NCI-H2081 treated with DMSO at 0.1 percent for 48 hours (cell line): ENCODE results near the gene GUK1.

Source experiments
- DNase-seq: peaks from one replicate; lab custom pipeline; 2025; lab: John Stamatoyannopoulos, UW

Gene GUK1, protein sequence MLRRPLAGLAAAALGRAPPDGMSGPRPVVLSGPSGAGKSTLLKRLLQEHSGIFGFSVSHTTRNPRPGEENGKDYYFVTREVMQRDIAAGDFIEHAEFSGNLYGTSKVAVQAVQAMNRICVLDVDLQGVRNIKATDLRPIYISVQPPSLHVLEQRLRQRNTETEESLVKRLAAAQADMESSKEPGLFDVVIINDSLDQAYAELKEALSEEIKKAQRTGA

DNA sequence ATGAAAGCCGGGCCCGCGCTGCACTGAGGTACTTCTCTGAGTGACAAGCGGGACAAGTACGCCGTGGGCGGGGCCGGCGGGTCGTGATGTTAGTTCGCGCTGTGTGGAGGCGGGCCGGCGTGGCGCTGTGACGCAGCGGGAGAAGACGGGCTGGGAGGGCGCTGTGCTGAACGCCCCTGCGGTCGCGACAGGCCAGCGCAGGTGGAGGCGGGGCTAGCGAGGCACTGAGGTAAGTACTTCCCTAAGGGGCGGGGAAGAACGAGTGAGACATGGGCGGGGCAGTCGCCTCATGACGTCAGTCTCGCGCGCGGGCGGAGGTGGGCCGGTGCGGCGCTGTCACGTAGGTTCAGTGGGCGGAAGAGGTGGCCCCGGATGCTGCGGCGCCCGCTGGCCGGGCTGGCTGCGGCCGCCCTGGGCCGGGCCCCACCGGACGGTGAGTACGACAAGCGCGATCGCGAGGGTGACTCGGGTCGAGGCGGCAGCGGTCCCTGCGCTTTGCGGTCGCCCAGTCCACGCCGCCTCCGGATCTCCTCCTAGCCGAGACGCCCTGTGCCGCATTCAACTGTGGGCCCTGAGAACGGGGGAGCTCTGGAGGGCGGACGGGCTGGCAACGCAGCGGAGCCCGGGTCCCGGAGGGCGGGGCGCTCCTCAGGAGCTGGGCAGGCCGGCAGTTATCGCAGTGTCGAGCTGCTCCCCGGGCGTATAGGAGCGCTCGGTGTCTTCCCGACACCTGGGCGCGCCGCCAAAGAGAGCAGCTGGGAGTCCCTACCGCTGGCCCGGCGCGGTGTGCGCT lies at the start of gene GUK1:
Gene GUK1, plus strand, starts transcription at position 349 of the 793 bp plus-strand sequence. Its CDS starts 24 bp downstream, at position 373.
- DNase-seq, result peak; percentile 95

DNA sequence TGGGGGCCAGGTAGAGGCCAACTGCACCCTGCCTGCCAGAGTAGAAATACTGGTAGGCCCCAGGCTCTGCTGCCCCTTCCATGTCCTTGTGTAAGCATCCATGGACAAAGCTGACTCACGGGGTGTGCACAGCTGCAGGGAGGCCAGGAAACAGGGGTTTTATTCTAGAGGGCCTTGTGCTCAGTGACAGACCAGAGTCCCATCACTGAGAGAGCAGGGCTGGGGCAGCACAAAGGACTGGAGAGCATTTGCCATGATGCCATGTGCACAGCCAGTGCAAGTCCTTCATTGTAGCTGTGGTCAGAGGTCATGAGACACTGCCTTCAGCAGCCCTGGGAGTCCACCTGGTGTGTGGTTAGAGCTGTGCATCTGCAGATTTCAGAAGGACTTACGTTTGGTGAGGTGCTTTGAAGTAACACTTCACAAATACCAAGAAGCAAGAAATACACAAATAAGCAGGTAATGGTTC lies 49.4 kb upstream of the GUK1 start:
- DNase-seq, result no peak

- DNase-seq, result no peak
Observed at GRCh38 chr1:228091084-228091483, 49.0 kb upstream of the GUK1 start.

DNA sequence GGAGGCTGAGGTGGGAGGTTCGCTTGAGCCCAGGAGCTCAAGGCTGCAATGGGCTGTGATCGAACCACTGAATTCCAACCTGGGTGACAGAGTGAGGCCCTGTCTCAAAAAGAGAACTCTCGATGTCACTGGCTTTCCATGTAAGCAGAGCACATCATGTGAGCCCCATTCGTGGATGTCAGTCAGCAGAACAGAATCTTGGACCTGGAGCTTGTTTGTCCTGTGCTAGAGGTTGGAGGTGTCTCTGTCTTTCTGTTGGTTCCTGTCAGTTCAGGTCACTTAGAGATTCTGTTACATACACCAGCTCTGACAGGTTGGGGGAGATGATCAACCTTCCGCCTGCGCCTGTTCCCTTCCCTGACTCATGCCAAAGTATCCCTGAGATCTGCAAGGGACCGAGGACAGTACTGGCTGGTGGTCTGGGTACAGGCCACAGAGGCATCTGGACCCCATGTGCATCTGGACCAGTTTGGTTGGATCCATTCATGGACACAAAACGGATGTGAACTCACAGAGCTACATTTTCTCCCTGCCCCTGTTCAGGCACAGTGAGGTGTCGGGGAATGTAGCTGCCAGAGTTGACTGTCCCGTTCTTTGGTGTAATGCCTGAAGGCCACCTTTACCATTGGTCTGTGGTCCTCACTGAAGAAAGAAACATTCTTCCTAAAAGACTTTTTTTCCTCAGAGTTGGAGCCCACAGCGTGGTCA lies 47.6 kb upstream of the GUK1 start:
- no peak for DNase-seq

- DNase-seq, result no peak
Observed at GRCh38 chr1:228093050-228093906, 46.8 kb upstream of the GUK1 start.

- DNase-seq, result no peak
Observed at GRCh38 chr1:228094432-228095016, 45.6 kb upstream of the GUK1 start.

DNA sequence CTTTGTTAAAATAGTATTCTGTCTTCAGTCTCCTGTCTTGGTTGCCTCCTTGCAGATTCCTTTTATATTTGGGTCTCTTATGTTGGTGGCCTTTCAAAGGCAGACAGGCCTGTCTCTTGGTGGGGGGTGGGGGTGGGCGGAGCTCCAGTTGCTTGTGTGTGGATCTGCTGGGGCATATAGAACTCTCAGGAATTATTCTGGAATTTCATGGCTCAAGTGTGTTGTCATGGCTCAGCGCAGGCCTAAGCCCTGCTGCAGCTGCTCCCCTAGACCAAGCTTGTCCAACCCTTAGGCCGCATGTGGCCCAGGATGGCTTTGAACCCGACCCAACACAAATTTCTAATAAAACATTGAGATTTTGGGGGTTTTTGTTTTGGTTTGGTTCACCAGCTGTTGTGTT lies 44.9 kb upstream of the GUK1 start:
- no peak for DNase-seq

DNA sequence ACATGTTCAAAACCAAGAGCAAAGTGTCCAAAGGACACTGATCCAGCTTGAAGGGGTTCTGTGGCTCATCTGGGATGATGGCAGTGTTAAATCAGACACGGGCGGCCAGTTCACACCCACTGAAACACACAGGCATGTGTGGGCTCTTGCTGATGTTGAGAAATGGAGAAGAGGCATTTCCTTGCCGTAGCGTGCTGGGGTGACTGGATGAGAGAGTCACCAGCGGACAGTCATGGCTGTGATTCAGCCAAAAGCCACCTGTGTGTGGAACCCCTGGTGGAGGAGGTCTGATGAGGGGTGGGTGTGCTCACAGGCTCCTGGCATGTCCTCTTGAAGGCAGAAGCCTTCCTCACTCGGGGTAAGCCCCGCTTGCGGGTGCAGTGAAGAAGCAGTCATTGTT lies 44.1 kb upstream of the GUK1 start:
- no peak for DNase-seq

DNA sequence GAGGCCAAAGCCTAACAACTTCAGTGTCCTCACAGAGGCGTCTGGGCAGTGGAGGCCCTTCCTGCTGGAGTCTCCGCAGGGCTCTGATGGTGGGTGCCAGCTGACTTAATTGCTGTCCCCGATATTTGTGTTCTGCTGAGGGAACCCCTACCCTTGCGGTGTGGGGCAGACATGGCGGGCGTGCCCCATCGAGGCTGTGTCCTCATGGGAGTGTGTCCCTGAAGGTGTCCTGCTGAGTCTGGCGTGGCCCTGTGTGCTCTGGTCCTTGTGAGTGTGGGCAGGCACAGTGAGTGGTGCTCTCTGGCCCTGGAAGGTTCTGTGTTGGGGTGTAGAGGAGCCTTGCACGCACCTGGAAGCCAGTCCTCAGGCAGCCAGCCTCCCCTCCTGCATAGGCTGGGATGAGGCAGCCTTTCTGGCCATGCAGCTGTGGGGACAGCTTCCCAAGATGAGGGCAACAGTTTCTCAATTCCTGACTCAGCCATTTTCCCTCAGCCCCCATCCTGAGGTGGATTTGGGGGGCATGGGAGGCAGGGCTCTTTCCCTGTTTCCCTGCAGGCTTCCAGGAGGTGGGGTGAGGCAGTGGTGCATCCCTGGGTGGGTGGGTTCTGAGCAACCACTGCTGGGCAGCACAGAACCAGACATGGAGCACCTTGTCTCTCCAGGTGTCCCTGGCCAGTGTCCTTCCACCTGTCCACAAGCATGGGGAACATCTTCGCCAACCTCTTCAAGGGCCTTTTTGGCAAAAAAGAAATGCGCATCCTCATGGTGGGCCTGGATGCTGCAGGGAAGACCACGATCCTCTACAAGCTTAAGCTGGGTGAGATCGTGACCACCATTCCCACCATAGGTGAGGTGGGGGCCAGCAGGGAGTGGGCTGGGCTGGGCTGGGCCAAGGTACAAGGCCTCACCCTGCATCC lies 43.4 kb upstream of the GUK1 start:
- DNase-seq, result no peak

DNA sequence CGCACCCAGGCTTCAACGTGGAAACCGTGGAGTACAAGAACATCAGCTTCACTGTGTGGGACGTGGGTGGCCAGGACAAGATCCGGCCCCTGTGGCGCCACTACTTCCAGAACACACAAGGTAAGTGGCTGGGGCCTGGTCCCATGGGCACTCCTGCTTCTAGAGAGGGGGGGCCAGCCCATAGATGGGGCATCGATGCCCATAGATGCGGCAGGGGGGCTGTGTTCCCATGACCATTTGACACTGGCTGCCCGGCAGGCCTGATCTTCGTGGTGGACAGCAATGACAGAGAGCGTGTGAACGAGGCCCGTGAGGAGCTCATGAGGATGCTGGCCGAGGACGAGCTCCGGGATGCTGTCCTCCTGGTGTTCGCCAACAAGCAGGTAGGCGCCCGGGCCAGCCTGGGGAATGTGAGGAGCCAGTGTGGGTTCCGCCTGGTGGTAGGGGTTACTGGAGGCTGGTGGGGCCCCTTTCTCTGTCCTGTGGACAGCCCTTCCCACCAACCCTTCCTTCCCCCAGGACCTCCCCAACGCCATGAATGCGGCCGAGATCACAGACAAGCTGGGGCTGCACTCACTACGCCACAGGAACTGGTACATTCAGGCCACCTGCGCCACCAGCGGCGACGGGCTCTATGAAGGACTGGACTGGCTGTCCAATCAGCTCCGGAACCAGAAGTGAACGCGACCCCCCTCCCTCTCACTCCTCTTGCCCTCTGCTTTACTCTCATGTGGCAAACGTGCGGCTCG lies 42.6 kb upstream of the GUK1 start:
- DNase-seq, result no peak

- DNase-seq, result no peak
Observed at GRCh38 chr1:228098323-228098931, 41.7 kb upstream of the GUK1 start.

GRCh38 chr1:228099331-228099732 lies 40.7 kb upstream of the GUK1 start:
- DNase-seq, result no peak

DNA sequence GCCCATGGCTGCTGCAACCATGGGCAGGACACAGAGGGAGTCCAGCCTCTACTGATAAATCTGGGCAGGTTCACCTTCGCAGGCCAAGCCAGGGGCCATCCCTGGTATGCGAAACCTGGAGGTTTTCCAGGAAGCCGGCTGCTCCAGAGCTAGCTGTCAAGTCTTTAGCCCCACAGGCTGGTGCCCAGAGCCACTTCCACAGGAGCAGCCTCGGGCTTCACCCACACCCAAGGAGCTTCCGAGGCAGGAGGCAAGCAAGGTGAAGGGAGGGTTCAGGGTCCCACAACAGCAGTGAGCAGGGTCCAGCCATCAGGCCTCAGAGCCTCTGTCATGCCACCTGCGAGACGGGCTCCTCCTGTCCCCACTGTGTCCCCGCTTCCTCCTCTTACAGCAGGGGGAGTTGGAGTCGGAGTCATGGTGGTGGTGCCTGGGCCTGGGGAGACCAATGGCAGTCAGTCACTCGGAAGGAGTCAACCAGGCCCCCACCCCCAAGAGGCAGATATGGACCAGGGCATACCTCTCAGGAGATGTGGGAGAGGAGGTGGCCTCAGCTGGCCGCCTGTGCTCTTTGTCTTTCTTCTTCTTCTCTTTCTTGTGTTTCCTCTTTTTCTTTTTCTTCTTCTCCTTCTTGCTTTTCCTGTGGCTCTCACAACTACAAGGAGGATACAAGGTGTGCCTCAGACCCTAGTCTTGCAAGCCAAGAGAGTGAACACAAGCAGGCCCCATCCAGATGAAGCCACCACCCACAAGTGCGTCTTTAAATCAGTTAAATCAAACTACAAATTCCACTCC lies 39.1 kb upstream of the GUK1 start:
- DNase-seq, result no peak

GRCh38 chr1:228101614-228101993 lies 38.5 kb upstream of the GUK1 start:
- DNase-seq, result no peak

GRCh38 chr1:228101994-228102790 lies 37.9 kb upstream of the GUK1 start:
- no peak for DNase-seq

GRCh38 chr1:228102791-228103620 lies 37.1 kb upstream of the GUK1 start, which contains the start of gene C1orf35:
Gene C1orf35 (minus strand): TSS chr1:228103325. CDS start chr1:228103227, 98 bp downstream.
- peak; percentile 79 for DNase-seq
